Memory B cell (primary cell): Measurements from ENCODE around the gene PTPRS.
A peak's percentile ranks its signal among the peaks of the same experiment; 100 is the strongest.

Experiments
- ATAC-seq: fragments of 150-1000 bp; cut with Tn5 transposase; 2 replicates; pipeline ENCODE4 v1.10.0; 2021; ENCODE audit warnings: low read depth, mild to moderate bottlenecking, moderate library complexity
- DNase-seq, 2 donors: peaks; one replicate each; pipeline ENCODE4 v3.0.0; 2022; ENCODE audit warnings: low spot score in 2 of 2
- H3K27ac Mint-ChIP-seq: one replicate; pipeline ENCODE4 v1.8.0; 2022; ENCODE audit warnings: mild to moderate bottlenecking, moderate library complexity, mixed read lengths
- H3K27me3 Mint-ChIP-seq: one replicate; pipeline ENCODE4 v1.8.0; 2022; ENCODE audit warnings: mixed read lengths
- H3K36me3 Mint-ChIP-seq: one replicate; pipeline ENCODE4 v1.8.0; 2022; ENCODE audit warnings: mild to moderate bottlenecking, mixed read lengths
- H3K4me1 Mint-ChIP-seq: one replicate; pipeline ENCODE4 v1.8.0; 2022; ENCODE audit warnings: mixed read lengths
- H3K4me3 Mint-ChIP-seq: one replicate; pipeline ENCODE4 v1.8.0; 2022; ENCODE audit warnings: mild to moderate bottlenecking, moderate library complexity, mixed read lengths
- H3K9me3 Mint-ChIP-seq: one replicate; pipeline ENCODE4 v1.8.0; 2022; ENCODE audit warnings: mixed read lengths

PTPRS gene

DNA sequence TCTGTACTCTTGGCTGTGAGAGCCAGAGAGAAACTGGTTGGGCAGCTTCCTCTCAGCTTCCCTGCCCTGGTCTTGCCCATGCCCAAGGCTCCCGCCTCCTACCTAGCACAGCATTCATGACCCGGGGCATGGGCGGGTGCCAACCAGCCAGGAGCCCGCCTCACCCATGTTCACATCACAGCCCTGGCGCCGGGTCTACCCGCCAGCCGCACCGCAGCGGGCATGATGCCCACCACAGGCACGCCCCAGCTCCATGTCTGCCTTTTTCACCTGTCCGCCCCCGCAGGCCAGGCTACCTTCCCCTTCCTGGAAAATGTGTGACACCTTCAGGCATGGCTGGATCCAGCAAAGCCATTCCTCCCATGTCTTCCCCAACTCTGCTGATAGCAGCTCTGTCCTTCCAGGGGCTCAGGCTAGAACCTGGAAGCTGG lies 42.1 kb downstream of the PTPRS start:
- DNase-seq, result no peak
- no peak overlapping the region for H3K27ac Mint-ChIP-seq
- ATAC-seq, result no peak

GRCh38 chr19:5297272-5297669 lies 43.3 kb downstream of the PTPRS start:
- Mint-ChIP-seq H3K4me3 (no peak overlapping the region), H3K4me1 (peaks cover 4% of the 10 kb centered on the region), H3K9me3 (peaks cover 10% of the 10 kb centered on the region), H3K27me3 (peaks cover 15% of the 10 kb centered on the region), H3K27ac (no peak overlapping the region), H3K36me3 (peaks cover 2% of the 10 kb centered on the region)
- ATAC-seq (no peak), DNase-seq (no peak)

More for the DNA sequence above, 42.1 kb downstream of the PTPRS start:
- H3K27me3 Mint-ChIP-seq, result peaks cover 13% of the 10 kb centered on the region
- peaks cover 2% of the 10 kb centered on the region for H3K36me3 Mint-ChIP-seq
- H3K9me3 Mint-ChIP-seq, result peaks cover 10% of the 10 kb centered on the region
- H3K4me3 Mint-ChIP-seq, result no peak overlapping the region
- peaks cover 2% of the 10 kb centered on the region for H3K4me1 Mint-ChIP-seq

DNA sequence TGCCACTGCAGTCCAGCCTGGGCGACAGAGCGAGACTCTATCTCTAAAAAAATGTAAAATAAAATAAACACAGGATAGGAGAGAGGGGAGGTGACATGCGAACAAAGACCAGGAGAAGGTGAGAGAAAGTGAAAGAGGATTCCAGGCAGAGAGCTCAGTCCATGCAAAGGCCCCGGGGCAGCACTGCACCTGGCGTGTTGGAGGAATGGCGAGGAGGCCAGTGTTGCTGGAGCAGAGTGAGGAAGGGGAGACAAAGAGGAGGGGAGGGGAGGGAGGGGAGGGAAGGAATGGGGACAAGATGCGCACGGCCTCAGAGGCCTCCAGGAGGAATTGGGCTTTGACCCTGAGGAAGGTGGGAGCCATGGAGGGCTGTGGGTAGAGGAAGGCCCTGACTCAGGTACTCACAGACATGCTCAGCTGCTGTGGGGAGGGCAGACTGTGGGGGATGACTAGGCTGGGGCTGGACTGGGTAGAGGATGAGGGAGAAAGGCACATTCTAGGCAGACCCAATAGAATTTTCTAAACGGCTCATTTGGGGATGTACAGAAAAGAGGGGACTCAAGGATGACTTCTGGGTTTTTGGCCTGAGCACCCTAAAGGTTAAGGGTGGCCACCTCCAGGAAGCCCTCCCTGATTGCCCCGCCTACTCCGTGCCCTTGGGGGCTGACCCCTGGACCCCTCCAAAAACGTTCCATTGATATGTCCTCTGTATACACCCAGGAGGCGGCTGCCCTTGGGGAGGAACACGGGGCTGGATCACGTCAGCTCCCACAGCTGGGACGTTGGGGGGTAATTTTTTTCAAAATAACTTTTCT lies 43.9 kb downstream of the PTPRS start:
- H3K4me1 Mint-ChIP-seq, result peaks cover 8% of the 10 kb centered on the region
- H3K27ac Mint-ChIP-seq, result no peak overlapping the region
- H3K4me3 Mint-ChIP-seq, result no peak overlapping the region
- peaks cover 2% of the 10 kb centered on the region for H3K36me3 Mint-ChIP-seq
- DNase-seq (no peak), ATAC-seq (no peak)
- H3K9me3 Mint-ChIP-seq, result peaks cover 10% of the 10 kb centered on the region
- H3K27me3 Mint-ChIP-seq, result peaks cover 19% of the 10 kb centered on the region

GRCh38 chr19:5296021-5296420 lies 44.6 kb downstream of the PTPRS start:
- ATAC-seq (no peak), DNase-seq (no peak)
- no peak overlapping the region for H3K4me3 Mint-ChIP-seq
- peaks cover 22% of the 10 kb centered on the region for H3K27me3 Mint-ChIP-seq
- H3K27ac Mint-ChIP-seq, result no peak overlapping the region
- peaks cover 2% of the 10 kb centered on the region for H3K36me3 Mint-ChIP-seq
- H3K9me3 Mint-ChIP-seq, result peaks cover 10% of the 10 kb centered on the region
- peaks cover 11% of the 10 kb centered on the region for H3K4me1 Mint-ChIP-seq

GRCh38 chr19:5294403-5295160 lies 46.0 kb downstream of the PTPRS start:
- Mint-ChIP-seq H3K27me3 (peaks cover 23% of the 10 kb centered on the region), H3K27ac (no peak overlapping the region), H3K9me3 (peaks cover 10% of the 10 kb centered on the region), H3K4me1 (peaks cover 11% of the 10 kb centered on the region), H3K4me3 (no peak overlapping the region), H3K36me3 (peaks cover 2% of the 10 kb centered on the region)
- DNase-seq, result no peak
- ATAC-seq, result no peak

- Mint-ChIP-seq H3K27ac (no peak overlapping the region), H3K4me1 (peaks cover 14% of the 10 kb centered on the region), H3K27me3 (peaks cover 25% of the 10 kb centered on the region), H3K36me3 (no peaks in the 10 kb centered on the region), H3K4me3 (peak overlapping the region; percentile 59), H3K9me3 (peaks cover 5% of the 10 kb centered on the region)
- ATAC-seq (no peak), DNase-seq (no peak)
Measured at GRCh38 chr19:5293612-5294378, 46.8 kb downstream of the PTPRS start.

GRCh38 chr19:5292822-5293611 lies 47.6 kb downstream of the PTPRS start:
- ATAC-seq (peak; percentile 67), DNase-seq (peak; percentile 20 to 58)
- Mint-ChIP-seq H3K4me1 (peaks cover 17% of the 10 kb centered on the region), H3K27me3 (peaks cover 26% of the 10 kb centered on the region), H3K9me3 (peaks cover 1% of the 10 kb centered on the region), H3K36me3 (no peaks in the 10 kb centered on the region), H3K4me3 (peak overlapping the region; percentile 59), H3K27ac (no peak overlapping the region)

- ATAC-seq, result no peak
- peaks cover 29% of the 10 kb centered on the region for H3K27me3 Mint-ChIP-seq
Measured at GRCh38 chr19:5292453-5292821, 48.2 kb downstream of the PTPRS start.

DNA sequence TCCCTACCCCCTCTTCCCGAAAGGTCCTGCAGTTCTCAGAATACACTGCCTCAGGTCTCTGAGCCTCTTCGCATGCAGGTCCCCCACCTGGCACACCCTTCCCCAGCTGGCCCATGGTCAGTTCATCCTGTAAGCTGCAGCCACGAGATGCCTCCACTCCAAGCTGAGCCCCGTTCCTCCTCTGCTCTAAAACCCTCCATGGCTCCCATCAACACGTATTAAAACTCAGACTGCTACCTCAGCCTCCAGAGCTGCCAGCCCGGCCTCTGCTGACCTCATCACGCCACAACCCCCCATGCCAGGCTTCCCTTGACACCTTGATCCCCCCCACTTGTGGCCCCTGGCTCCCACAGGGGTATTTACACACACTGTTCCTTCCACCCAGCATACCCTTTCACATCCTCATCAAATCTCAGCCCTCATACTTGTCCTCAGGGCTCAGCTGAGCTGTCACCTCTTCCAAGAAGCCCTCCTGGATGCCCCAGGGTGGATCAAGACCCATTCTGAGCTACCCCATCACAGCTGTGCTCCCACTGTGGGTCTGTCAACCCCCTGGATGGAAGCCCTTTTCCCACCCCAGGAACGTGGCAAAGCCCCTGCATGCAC lies 48.9 kb downstream of the PTPRS start:
- Mint-ChIP-seq H3K27ac (no peak overlapping the region), H3K36me3 (no peaks in the 10 kb centered on the region), H3K4me3 (peak overlapping the region; percentile 63), H3K27me3 (peaks cover 32% of the 10 kb centered on the region), H3K4me1 (peaks cover 27% of the 10 kb centered on the region), H3K9me3 (peaks cover 1% of the 10 kb centered on the region)
- ATAC-seq (no peak), DNase-seq (no peak)

More at GRCh38 chr19:5292453-5292821, 48.2 kb downstream of the PTPRS start:
- Mint-ChIP-seq H3K27ac (no peak overlapping the region), H3K4me3 (peak overlapping the region; percentile 63), H3K4me1 (peaks cover 21% of the 10 kb centered on the region), H3K9me3 (peaks cover 1% of the 10 kb centered on the region), H3K36me3 (no peaks in the 10 kb centered on the region)
- peak in 1 of 2 donors; percentile 29 for DNase-seq
